HG03097 (cell line): ENCODE results near the gene NFKB2.

Experiments
- ATAC-seq: cut with Tn5 transposase; IDR thresholded peaks from one replicate; pipeline ENCODE4 v1.9.1; 2021; ENCODE audit not compliant: unreplicated experiment, low FRiP score

The NFKB2 gene

DNA sequence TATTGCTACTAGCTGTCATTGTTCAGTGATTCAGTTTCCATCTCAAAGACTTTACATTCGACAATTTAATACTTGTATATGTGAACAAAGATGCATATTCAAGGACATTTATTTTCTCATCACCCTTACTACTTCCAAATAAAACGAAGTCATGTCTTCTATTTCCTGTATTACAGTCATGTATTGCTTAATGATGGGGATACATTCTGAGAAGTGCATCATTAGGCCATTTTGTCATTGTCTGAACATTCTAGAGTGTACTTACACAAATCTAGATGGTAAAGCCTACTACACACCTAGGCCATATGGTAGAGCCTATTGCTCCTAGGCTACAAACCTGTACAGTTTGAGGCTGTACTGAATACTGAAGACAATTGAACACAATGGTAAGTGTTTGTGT lies 49.3 kb downstream of the NFKB2 start:
- no peak for ATAC-seq

- ATAC-seq: no peak
Measured at GRCh38 chr10:102449321-102450123, 54.0 kb downstream of the NFKB2 start.

DNA sequence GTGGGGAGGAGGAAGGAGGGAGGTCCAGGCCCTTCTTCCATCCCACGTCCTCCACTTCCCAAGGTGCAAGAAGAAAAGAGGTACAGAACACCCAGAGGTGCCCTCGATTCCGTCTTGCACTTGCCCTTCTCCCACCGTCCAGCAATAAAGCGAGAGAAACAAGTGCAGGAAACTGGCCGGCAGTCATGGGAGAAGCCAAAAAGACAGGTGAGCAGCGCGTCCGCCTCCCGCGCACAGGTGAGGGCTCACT lies 54.5 kb downstream of the NFKB2 start:
- ATAC-seq: no peak

- ATAC-seq: peak; percentile 64
Measured at GRCh38 chr10:102450374-102451104, 55.0 kb downstream of the NFKB2 start.

- ATAC-seq: no peak
Measured at GRCh38 chr10:102451105-102451969, 55.8 kb downstream of the NFKB2 start, which contains the start of gene C10orf95. TSS of gene C10orf95 (minus strand) at chr10:102451543. CDS start at chr10:102451093, 450 bp downstream.
